SKM-1 treated with dmso at 0.1 percent for 144 hours (cell line): ENCODE data around the gene METTL26.

ENCODE experiments used
- DNase-seq: peaks from one replicate; lab custom pipeline; 2025; ENCODE audit not compliant: unreplicated experiment; lab: John Stamatoyannopoulos, UW

The METTL26 gene

GRCh38 chr16:659618-660017 is 23.5 kb upstream of the METTL26 start:
- DNase-seq, result no peak

- no peak for DNase-seq
These were observed 22.8 kb upstream of the METTL26 start for GRCh38 chr16:658679-659571.

DNA sequence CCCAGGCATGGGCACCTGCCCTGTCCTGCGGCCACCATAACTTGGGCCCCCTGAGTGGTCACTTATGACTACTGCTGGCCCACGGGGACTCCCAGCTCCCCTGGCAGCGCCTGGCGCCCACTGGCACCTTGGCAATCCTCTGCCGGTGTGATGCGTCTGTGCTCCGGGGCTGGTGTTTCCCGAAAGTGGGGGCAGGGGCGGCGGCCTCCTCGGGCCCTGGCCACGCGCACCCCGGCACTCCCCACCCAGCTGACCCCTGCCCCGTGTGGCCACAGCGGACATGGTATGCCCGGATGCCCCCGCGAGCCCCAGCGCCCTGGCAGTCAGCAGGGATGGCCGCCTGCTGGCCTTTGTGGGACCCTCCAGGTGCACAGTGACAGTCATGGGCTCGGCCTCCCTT is 21.4 kb upstream of the METTL26 start:
- no peak for DNase-seq

DNA sequence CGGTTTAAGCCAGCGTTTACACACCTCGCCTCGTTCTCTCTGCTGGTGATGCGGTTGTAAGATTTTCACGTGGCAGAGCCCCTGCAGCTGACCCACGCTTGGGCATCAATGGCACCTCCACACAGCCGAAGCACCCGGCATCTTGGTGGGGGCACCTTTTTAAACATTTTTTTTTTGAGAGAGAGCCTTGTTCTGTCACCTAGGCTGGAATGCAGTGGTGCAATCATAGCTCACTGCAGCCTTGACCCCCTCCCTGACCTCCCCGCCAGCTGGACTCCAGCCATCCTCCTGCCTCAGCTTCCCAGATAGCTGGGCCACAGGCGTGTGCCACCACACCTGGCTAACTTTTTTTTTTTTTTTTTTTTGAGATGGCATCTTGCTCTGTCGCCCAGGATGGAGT is 17.9 kb upstream of the METTL26 start:
- no peak for DNase-seq

DNA sequence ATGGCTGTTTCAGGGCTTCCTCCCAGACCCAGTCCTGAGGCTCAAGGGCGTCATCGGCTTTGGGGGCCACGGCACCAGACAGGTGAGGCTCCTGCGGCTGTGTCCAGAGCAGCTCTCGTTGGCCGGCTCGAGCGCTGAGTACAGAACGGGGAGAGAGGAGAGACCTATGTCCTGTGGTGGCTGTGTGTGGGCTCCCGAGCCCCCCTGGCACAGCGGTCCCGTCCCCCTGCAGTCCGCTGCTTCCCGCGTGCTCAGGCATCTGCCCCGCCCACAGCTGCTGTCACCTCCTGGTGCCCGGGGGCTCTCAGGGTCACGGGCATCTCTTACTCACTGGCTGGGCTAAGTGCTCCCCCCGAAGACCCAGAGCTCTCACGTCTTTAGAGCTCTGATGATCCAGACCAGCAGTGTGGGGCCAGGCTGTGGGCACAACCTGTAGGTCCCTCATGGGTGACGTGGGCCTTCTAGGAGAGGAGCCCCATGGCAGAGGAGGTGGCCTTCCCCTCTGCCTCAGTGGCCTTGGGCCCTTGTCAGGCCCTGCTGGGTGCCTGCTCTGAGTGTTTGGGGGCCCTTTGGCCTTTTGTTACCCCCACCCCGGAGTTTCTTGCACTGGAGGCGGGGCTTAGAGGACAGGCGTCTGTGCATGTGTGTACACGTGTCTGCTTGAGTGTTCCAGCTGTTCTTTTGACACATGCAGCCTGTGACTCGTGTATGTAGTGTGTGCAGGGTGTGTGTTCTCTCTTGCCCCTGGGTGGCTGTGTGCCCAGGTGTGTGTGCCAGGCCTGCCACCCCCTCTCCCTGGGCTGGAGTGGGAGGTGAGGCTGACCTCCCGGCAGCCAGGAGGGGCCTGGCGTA is 16.6 kb upstream of the METTL26 start:
- DNase-seq, result no peak

DNA sequence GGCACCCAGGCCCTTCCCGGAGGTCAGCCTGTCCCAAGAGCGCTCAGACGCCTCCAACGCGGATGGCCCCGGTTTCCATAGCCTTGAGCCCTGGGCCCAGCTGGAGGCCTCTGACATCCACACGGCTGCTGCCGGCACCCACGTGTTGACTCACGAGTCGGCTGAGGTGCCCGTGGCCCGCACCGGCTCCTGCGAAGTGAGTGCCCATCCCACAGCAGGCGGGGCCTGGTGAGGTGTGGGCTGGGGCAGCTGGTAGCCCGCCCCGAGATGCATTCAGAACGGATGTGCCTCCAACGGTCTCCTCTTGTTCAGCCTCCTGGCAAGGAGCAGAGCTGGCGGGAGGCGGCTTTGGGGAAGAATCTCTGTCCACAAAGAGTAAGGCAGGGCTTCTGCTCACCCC is 15.7 kb upstream of the METTL26 start:
- no peak for DNase-seq

GRCh38 chr16:649631-650030 is 13.5 kb upstream of the METTL26 start:
- no peak for DNase-seq

DNA sequence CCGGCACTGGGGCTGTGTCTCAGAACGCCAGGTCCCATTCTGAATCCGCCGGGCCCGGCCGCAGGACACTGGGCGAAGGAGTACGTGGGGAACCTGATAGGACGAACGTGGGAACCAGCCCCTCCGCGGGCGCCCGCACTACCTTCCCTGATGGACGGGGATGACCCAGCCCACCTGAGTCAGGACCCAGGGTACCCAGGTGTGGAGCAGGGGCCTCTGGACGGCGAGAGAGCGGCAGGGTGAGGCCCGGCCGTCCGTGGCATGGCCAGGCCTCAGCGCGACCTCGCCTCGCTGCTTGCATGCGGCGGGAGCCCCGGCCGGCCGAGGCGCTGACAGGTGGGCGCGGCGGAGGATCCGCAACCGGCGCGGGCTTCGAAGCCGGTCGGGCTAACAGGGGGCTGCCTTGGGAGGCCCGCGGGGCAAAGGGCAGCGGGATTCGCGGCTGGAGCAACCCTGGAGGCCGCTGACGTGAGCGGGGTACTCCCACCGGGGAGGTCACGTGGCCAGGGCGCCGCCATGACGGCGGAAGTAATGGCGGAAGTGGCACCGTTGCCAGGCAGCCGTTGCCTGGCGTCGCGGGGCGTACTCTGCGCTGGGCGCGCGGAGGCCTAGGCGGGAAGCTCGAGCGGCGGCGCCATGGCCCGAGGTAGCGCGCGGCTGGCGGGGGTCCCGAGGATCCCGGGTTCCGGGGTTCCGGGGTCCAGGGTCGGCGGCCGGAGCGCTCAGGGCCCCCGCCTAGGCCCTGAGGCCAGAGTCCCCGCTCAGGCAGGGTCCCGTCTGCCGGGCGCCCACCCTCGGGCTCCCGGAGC is 12.9 kb upstream of the METTL26 start, which contains the start of gene WDR90:
Gene WDR90 (plus strand): TSS at position 585 of the 809 bp plus-strand sequence. CDS start 52 bp downstream, at position 637.
- peak; percentile 86 for DNase-seq

DNA sequence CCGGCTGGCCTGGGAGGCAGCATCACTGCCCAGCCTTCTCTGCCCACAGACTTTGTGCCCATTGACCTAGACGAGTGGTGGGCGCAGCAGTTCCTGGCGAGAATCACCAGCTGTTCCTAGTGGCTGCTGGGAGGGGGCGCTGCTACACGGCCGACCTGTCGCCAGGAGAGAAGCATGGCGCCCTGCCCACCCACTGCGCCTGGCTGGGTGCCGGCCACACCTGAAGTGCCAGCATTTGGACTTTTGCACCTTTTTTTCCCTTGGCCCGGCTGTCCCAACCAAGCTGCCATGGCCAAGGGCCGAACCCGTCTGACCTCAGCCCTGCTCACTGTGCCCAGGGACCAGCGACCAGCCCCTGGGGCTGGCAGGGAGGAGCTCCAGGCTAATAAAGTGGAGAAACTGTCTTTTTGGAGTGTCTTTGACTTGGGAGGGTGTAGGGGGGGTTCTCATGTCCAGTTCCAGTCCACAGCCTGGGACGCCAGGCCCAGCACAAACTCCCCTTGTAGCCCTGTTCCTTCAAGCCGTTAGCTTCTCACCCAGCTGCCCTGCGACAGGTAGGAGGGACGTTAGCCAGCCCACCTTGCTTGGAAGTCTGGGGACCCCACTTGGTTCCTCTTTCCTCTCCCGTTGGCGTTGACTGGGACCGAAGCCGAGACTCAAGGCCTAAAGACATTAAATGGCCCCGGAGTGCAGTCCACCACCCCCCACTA is 12.1 kb upstream of the METTL26 start:
- DNase-seq, result no peak

- no peak for DNase-seq
These were observed 11.2 kb upstream of the METTL26 start for GRCh38 chr16:647173-647902.

- no peak for DNase-seq
These were observed 10.6 kb upstream of the METTL26 start for GRCh38 chr16:646679-647172.

DNA sequence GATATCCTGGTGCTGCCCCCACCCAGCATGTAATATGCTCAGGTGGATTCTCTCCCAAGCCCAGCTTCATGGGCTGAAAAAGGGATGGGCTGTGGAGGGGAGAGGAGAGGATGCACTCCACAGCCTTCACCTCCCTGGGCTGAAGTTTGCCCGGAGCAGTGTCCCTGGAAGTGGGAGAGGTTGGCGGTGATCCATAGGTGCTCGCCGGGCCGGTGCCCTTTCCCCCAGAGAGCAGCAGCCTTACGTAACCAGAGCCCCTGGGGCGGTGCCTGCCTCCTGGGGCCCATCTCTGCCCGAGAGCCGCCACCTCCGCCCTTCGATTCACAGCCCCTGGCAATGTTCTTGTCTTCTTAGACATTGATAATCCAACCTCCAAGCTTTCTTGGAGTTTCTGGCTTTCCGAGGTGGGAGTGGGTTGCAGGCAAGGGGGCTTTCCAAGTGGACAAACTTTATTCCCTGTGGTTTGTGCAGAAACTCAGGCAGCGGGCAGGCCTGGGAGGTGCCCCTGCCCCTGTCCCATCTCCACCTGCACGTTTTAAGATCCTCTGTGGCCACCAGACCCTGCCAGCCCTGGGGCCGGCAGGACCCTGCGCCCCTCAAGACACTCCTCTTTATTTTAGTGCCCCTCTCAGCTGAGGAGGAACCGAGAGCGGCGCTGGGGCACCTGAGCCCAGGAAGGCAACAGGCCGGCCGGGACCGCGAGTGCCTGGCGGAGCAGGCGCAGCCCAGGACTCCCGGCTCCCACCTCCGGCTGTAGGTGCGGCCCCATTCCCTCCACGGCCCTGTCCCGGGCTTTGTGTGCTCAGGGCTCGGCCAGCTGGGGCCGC is 10.0 kb upstream of the METTL26 start:
- no peak for DNase-seq

- no peak for DNase-seq
These were observed 8.5 kb upstream of the METTL26 start for GRCh38 chr16:644556-644955.

GRCh38 chr16:643050-643368 is 6.9 kb upstream of the METTL26 start:
- DNase-seq, result no peak

DNA sequence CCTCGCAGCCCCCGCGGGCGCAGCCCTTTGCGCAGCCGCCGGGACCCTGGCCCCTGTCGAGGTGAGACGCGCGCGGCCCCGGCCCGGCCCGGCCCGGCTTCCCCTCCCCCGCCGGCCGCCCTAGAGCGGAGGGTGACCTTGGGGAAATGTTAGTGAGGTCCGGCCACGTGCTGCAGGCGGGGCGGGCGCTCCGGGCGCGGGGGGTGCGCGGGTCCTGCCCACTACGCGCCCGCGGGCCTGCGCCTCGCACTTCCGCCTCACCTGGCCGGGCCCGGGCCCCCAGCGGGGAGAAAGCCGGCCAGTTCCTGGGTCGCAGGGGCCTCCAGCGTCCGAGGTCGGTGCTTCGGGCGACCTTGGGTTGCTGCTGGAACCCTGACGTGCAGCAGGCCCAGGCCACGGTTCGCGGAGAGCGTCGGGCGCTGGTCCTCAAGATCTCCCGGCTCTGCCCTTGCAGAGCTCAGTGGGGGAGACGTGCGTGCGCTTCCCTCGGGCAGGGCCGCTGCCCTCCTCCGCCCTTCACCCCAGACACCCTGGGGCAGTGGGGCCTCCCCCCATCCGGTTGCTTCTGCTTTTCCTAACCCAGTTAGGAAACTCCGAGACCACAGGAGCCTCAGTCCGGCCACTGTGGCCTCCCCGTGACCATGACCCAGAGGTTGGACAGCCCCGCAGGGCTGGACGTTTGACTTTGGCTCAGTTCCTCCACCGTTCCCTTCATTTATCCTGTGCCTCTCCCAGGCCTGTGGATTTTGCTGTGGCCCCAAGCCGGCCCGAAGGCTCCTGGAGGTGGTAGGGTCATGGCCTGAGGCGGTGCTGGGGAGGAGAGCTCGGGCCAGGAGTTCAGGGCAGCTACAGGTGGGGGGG is 6.3 kb upstream of the METTL26 start:
- DNase-seq, result peak; percentile 78

DNA sequence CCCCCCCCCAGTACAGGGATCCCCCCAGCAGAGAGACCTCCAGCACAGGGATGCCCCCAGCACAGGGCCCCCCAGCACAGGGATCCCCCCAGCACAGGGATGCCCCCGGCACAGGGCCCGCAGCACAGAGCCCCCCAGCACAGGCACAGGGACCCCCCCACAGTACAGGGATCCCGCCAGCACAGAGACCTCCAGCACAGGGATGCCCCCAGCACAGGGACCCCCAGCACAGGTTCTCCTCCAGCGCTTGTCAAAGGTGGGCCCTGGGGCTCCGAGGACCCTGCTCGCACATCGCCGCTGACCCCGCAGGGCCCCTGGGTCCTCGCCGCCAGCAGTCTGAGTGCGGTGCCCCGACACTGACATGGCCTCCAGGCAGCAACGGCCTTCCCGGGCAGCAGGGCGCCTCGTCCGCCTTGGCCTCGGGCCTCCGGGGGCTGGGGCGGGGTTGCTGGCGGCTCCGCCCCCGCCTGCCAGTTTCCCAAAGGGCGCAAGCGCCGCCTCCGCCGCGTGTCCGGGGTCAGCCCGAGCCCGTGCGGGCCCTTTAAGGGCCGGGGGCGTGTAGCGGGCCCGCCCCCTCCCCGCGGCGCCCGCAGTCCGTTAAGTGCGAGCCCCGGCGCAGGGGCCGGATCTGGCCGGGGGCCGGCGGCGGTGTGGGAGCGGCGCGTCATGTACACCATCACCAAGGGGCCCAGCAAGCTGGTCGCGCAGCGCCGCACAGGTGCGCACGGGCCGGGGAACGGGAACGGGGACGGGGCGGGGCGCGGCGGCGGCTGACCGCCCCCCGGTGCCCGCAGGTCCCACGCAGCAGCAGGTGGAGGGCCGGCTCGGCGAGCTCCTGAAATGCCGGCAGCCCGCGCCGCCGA is 5.5 kb upstream of the METTL26 start, which contains the start of gene MCRIP2:
Gene MCRIP2 (plus strand): TSS at position 503 of the 863 bp plus-strand sequence. CDS start 164 bp downstream, at position 667.
- peak; percentile 71 for DNase-seq

DNA sequence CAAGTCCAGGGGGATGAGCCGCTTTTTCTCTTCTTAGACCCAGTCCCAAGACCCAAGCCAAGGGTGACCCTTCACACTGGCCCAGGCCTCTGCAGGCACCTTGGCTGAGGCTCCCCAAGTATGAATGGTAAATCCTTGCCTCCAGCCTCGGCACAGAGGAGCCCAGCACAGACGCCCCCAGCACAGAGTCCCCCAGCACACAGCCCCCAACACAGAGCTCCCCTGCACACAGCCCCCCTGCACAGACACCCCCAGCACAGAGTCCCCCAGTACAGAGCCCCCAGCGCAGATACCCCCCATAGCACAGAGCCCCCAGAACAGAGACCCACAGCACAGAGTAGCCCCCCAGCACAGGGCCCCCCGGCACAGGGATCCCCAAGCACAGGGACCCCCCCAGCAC is 4.5 kb upstream of the METTL26 start:
- no peak for DNase-seq
